K562 (cell line): ENCODE results near the gene PCDHGB2.

ENCODE experiments used
- BRCA1 ChIP-seq, 2 experiments: fragments of 450-650 bp in 1 of 2; sonication (generic) in 1 of 2; formaldehyde crosslinking in 1 of 2; IDR thresholded peaks; 2 replicates each; pipeline versions ENCODE4 v1.5.0 to v1.6.1; 2017 to 2020; ENCODE audit warnings: mild to moderate bottlenecking in 1 of 2, missing genetic modification reagents in 1 of 2
- CEBPB ChIP-seq: fragments of 450-650 bp; IDR thresholded peaks from 2 replicates; pipeline ENCODE4 v1.6.1; 2016; ENCODE audit warnings: missing genetic modification characterization, missing compliant biosample characterization
- CTCF ChIP-seq, 3 experiments: IDR thresholded peaks in 2 of 3; conservative IDR thresholded peaks in 1 of 3; 2 replicates each; pipeline ENCODE4 v1.5.1; 2011 to 2012; ENCODE audit warnings: low read length in 3 of 3, mild to moderate bottlenecking in 3 of 3, control low read depth in 2 of 3, improper control_type of control experiment in 1 of 3, inconsistent platforms in 1 of 3, low read depth in 1 of 3, mixed read lengths in 1 of 3, moderate library complexity in 1 of 3; ENCODE audit not compliant: insufficient read depth in 2 of 3
- HDAC6 ChIP-seq: IDR thresholded peaks from 2 replicates; pipeline ENCODE4 v1.6.1; 2012; ENCODE audit warnings: low read depth, mild to moderate bottlenecking, control low read depth, inconsistent platforms, low read length, moderate library complexity
- JUND ChIP-seq, 2 experiments: IDR thresholded peaks; 2 replicates in 1 of 2; 3 replicates in 1 of 2; pipeline ENCODE4 v1.6.1; 2011; ENCODE audit warnings: borderline replicate concordance in 2 of 2, low read depth in 2 of 2, low read length in 2 of 2, improper control_type of control experiment in 1 of 2, missing biosample characterization in 1 of 2, missing genetic modification characterization in 1 of 2, missing genetic modification reagents in 1 of 2
- NFATC3 ChIP-seq: fragments of 450-650 bp; IDR thresholded peaks from 2 replicates; pipeline ENCODE4 v1.6.1; 2017; ENCODE audit warnings: mild to moderate bottlenecking
- POLR2A ChIP-seq: fragments of 450-650 bp; conservative IDR thresholded peaks from 2 replicates; pipeline ENCODE4 v1.6.1; 2016
- SMAD3 ChIP-seq: fragments of 450-650 bp; formaldehyde crosslinking; conservative IDR thresholded peaks from 2 replicates; pipeline ENCODE4 v1.4.0; 2020; ENCODE audit warnings: mild to moderate bottlenecking
- ZBTB17 ChIP-seq: fragments of 450-650 bp; formaldehyde crosslinking; IDR thresholded peaks from 2 replicates; pipeline ENCODE4 v1.4.0; 2020; ENCODE audit warnings: mild to moderate bottlenecking
- ZFX ChIP-seq: sonication (generic); formaldehyde crosslinking; IDR thresholded peaks from 2 replicates; pipeline ENCODE4 v1.8.0; 2022; ENCODE audit warnings: mild to moderate bottlenecking, missing genetic modification reagents, moderate library complexity
- ZNF12 ChIP-seq: sonication (generic); formaldehyde crosslinking; IDR thresholded peaks from 2 replicates; pipeline ENCODE4 v1.4.0; 2020; ENCODE audit warnings: mild to moderate bottlenecking, missing genetic modification reagents
- TF ChIP-seq, protein P1 (sequence below), 2 experiments: fragments of 450-650 bp; formaldehyde crosslinking in 1 of 2; IDR thresholded peaks; 2 replicates each; pipeline versions ENCODE4 v1.4.0 to v1.6.1; 2014 to 2020; ENCODE audit warnings: mild to moderate bottlenecking in 2 of 2, borderline replicate concordance in 1 of 2, low read depth in 1 of 2
- TF ChIP-seq, protein P2 (sequence below): sonication (generic); formaldehyde crosslinking; IDR thresholded peaks from 2 replicates; pipeline ENCODE4 v1.4.0; 2020; ENCODE audit warnings: mild to moderate bottlenecking, missing genetic modification reagents
- TF ChIP-seq, protein P3 (sequence below): sonication (generic); formaldehyde crosslinking; IDR thresholded peaks from 2 replicates; pipeline ENCODE4 v1.8.1; 2022; ENCODE audit warnings: missing genetic modification reagents

- TF ChIP-seq BRCA1 (IDR thresholded peaks at IDR 0.05) (no peak), BRCA1 (CRISPR knock-in tag; IDR thresholded peaks at IDR 0.05) (no peak), CTCF (IDR thresholded peaks at IDR 0.05 in 2 of 3, conservative IDR thresholded peaks at IDR 0.05 in 1 of 3; ENCODE audit: insufficient read depth in 2 of 3, low read depth in 1 of 3, low read length in 3 of 3) (peak; percentile 43 to 51 (median 50); a peak in 5 of 6 replicates), SMAD3 (no peak), NFATC3 (no peak), ZFX (CRISPR knock-in tag) (no peak), CEBPB (tag) (no peak), POLR2A (no peak), ZBTB17 (CRISPR knock-in tag) (peak; percentile 19; the same call in 1 of the 2 replicates), JUND (IDR thresholded peaks at IDR 0.05; ENCODE audit: borderline replicate concordance, low read depth, low read length) (no peak), JUND (tag; IDR thresholded peaks at IDR 0.05; ENCODE audit: borderline replicate concordance, low read depth, low read length) (no peak), HDAC6 (no peak), ZNF12 (CRISPR knock-in tag) (no peak)
- TF ChIP-seq, protein P1, sequence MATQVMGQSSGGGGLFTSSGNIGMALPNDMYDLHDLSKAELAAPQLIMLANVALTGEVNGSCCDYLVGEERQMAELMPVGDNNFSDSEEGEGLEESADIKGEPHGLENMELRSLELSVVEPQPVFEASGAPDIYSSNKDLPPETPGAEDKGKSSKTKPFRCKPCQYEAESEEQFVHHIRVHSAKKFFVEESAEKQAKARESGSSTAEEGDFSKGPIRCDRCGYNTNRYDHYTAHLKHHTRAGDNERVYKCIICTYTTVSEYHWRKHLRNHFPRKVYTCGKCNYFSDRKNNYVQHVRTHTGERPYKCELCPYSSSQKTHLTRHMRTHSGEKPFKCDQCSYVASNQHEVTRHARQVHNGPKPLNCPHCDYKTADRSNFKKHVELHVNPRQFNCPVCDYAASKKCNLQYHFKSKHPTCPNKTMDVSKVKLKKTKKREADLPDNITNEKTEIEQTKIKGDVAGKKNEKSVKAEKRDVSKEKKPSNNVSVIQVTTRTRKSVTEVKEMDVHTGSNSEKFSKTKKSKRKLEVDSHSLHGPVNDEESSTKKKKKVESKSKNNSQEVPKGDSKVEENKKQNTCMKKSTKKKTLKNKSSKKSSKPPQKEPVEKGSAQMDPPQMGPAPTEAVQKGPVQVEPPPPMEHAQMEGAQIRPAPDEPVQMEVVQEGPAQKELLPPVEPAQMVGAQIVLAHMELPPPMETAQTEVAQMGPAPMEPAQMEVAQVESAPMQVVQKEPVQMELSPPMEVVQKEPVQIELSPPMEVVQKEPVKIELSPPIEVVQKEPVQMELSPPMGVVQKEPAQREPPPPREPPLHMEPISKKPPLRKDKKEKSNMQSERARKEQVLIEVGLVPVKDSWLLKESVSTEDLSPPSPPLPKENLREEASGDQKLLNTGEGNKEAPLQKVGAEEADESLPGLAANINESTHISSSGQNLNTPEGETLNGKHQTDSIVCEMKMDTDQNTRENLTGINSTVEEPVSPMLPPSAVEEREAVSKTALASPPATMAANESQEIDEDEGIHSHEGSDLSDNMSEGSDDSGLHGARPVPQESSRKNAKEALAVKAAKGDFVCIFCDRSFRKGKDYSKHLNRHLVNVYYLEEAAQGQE (IDR thresholded peaks at IDR 0.05; ENCODE audit: borderline replicate concordance): no peak
- TF ChIP-seq, protein P1 (CRISPR knock-in tag; IDR thresholded peaks at IDR 0.05; ENCODE audit: low read depth): no peak
- TF ChIP-seq, protein P2, sequence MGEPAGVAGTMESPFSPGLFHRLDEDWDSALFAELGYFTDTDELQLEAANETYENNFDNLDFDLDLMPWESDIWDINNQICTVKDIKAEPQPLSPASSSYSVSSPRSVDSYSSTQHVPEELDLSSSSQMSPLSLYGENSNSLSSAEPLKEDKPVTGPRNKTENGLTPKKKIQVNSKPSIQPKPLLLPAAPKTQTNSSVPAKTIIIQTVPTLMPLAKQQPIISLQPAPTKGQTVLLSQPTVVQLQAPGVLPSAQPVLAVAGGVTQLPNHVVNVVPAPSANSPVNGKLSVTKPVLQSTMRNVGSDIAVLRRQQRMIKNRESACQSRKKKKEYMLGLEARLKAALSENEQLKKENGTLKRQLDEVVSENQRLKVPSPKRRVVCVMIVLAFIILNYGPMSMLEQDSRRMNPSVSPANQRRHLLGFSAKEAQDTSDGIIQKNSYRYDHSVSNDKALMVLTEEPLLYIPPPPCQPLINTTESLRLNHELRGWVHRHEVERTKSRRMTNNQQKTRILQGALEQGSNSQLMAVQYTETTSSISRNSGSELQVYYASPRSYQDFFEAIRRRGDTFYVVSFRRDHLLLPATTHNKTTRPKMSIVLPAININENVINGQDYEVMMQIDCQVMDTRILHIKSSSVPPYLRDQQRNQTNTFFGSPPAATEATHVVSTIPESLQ (CRISPR knock-in tag): no peak
- TF ChIP-seq, protein P3, sequence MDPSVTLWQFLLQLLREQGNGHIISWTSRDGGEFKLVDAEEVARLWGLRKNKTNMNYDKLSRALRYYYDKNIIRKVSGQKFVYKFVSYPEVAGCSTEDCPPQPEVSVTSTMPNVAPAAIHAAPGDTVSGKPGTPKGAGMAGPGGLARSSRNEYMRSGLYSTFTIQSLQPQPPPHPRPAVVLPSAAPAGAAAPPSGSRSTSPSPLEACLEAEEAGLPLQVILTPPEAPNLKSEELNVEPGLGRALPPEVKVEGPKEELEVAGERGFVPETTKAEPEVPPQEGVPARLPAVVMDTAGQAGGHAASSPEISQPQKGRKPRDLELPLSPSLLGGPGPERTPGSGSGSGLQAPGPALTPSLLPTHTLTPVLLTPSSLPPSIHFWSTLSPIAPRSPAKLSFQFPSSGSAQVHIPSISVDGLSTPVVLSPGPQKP: no peak
Observed at GRCh38 chr5:141392429-141393198, 32.8 kb downstream of the PCDHGB2 start, which contains the start of gene PCDHGA8.
